Skin epidermis (tissue), 12 donors: ENCODE measurements around the gene LPGAT1.
A peak's percentile ranks its signal among the peaks of the same experiment; 100 is the strongest.
"Not testable (repeated sequence)": the region's sequence is repeated elsewhere in the genome, so short reads cannot be mapped to it uniquely, and the experiment has no call there.

ENCODE experiments used
- H3K27ac ChIP-seq, 21 experiments: fragments of 200-600 bp; sonication (generic) in 11 of 21; one replicate each; pipeline ENCODE4 v1.5.0; 2020; ENCODE audit warnings: mild to moderate bottlenecking in 3 of 21, inconsistent platforms in 2 of 21, moderate library complexity in 2 of 21
- H3K4me3 ChIP-seq, 7 experiments: fragments of 200-600 bp; sonication (generic) in 2 of 7; one replicate each; pipeline ENCODE4 v1.5.0; 2020; ENCODE audit warnings: inconsistent platforms in 2 of 7, mild to moderate bottlenecking in 2 of 7, moderate library complexity in 1 of 7

The LPGAT1 gene, protein sequence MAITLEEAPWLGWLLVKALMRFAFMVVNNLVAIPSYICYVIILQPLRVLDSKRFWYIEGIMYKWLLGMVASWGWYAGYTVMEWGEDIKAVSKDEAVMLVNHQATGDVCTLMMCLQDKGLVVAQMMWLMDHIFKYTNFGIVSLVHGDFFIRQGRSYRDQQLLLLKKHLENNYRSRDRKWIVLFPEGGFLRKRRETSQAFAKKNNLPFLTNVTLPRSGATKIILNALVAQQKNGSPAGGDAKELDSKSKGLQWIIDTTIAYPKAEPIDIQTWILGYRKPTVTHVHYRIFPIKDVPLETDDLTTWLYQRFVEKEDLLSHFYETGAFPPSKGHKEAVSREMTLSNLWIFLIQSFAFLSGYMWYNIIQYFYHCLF

DNA sequence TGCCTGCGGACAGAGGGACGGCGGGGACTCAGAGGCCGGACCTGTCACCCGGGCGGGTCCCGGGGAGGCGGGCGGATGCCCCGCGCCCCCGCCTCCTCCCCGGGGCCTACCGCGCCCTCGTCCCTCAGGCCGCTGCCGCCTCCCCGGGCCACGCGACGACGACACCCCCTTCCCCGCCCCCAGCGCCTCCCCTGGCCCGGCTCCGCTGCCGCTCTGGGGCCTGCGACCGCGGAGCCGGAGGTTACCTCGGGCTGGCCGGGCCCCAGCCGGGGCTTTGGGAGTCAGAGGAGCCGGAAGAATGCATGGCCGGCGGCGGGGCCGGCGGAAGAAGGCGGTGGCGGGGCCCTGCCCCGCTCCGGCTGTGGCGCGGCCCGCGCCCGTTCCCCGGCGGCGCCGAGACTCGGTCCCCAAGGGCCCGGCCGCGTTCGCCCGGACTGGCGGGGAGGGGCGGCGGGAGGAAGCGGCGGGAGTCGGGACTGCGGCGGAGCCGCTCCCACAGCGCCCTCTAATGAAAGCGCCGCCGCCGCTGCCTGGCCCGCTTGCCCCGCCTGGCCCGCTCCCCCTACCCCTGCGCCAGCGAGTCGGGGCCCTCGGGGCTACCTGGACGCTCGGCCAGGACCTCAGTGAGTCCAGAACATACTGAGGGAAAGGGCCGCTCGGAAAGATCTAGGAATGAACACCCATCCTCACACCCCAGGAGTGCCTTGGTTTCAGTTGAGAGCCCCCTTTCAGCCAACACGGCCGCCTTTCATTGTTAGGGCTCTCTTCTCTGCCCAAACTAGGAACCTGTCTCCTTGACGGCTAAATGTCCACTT lies at the start of gene LPGAT1:
TSS of gene LPGAT1 (minus strand) at position 436 of the 815 bp plus-strand sequence. CDS start 1,467 bp downstream, outside the sequence.
- peak within 1 kb of the TSS; percentile 69 to 95 (median 89) for H3K4me3 ChIP-seq
- H3K27ac ChIP-seq, result peak within 1 kb of the TSS; percentile 58 to 99 (median 91)

DNA sequence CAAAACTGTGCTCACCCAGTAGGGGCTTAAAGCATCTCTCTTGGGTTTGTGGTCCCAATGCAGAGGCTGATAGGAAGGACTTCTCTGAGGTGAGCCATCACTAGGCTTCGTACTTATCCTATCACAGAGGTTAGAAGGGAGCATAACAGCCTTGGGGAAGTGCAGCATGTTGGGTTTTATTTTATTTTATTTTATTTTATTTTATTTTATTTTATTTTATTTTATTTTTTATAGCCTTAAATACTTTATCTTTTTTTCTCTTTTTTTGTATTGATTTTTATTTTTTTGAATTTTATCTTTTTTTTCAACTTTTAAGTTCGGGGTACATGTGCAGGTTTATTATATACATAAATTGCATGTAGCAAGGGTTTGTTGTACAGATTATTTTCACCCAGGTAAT lies 48.9 kb upstream of the LPGAT1 start:
- H3K27ac ChIP-seq, result no peak overlapping the region
- no peak overlapping the region for H3K4me3 ChIP-seq

DNA sequence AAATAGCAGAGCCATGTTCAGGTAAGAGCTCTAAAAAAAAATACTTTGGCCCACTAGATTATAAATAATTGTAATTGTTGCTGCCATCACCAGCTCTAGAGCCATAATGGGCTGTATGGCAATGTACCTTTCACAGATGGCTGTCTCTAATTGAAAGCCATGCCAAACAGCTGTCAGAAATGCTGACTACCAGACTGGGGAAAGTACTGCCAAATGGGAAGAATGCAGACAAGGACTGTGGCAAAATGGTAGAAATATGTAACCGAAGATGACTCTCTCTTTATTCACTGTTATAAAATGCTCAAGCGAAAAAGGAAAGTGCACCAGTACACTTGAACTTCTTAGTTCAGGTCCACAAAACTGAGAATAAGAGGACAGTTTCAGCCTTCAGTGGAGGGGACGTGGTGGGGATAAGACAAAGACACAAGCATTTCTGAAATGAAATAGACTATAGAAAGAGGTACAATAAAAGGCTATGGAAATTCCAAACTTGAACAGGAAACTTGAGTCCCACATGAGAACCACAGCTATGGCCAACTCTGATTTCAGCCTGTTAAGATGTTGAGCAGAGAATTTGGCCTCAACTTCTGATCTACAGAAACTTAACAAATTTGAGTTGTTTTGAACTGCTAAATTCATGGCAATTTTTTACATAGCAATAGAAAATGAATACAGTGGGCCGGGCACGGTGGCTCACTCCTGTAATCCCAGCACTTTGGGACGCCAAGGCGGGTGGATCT lies 46.5 kb upstream of the LPGAT1 start:
- Histone ChIP-seq H3K27ac (no peak overlapping the region), H3K4me3 (no peak overlapping the region)

DNA sequence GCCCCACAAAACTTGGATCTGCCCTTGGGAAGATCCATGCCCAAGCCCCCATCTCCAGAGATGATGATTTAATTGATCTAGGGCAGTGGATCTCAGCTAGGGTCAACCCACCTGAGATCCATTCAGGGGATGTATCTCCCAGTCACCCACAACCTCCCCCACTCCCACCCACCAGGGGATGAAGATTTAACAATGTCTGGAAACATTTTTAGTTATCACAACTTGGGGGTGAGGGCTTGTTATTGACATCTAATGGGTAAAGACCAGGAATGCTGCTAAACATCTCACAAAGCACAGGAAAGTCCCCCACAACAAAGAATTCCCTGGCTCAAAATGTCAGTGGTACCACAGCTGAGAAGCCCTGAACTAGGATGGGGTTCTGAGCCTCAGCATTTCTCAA lies 45.0 kb upstream of the LPGAT1 start:
- H3K27ac ChIP-seq, result no peak overlapping the region
- H3K4me3 ChIP-seq, result no peak overlapping the region

DNA sequence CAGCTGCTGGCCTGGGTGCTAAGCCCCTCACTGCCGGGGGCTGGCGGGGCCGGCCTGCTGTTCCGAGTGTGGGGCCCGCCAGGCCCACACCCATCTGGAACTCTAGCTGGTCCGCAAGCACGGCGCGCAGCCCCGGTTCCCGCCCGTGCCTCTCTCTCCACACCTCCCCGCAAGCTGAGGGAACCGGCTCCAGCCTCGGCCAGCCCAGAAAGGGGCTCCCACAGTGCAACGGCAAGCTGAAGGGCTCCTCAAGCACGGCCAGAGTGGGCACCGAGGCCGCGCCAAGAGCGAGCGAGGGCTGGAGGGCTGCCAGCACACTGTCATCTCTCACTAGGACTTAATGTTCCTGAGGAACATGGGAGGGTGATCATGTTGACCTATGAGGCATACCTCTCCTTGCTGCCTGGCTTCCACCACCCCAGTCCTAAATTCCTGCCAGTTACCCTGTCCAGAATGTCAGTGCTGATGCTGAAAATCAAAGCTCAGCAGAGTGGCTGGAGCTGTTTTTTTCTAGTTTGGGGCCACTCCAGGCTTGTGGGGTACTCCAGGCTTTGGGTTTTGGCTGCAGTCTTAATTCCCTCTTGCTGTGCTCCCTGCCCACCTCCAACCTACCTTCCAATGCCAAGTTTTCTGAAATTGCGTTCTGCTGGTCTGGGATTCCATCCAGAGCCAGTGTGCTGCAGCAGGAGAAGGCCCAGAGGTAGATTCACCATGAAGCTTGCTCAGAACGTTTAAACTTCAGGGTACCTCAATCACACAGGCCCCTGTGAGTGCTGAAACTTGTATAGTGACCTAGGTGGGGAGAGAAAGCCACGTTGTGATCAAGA lies 44.2 kb upstream of the LPGAT1 start:
- Histone ChIP-seq H3K27ac (no peak overlapping the region), H3K4me3 (no peak overlapping the region)

DNA sequence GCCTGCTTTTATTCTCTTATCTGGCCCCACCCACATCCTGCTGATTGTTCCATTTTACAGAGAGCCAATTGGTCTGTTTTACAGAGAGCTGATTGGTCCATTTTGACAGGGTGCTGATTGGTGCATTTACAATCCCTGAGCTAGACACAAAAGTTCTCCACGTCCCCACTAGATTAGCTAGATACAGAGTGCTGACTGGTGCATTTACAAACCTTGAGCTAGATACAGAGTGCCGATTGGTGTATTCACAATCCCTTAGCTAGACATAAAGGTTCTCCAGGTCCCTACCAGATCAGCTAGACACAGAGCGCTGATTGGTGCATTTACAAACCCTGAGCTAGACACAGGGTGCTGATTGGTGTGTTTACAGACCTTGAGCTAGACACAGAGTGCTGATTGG lies 43.2 kb upstream of the LPGAT1 start:
- not testable (repeated sequence) for H3K4me3 ChIP-seq, H3K27ac ChIP-seq

DNA sequence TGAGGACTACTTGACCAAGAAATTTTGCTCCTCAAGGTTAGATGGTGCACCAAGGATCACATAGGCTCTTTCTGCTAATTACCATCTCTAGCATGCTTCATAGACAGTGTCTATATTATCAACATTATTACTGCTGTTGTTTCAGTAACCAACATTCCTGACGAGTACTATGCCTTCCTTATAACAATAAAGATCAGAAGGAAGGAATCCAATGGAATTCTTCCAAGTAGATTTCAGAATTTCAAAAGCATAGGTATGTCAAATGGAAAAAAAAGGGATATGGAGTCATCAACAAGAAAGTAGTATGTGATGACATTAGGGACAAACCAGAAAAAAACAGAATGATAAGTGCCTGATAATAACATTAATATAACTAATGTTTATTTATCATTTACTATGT lies 39.6 kb upstream of the LPGAT1 start:
- Histone ChIP-seq H3K27ac (no peak overlapping the region), H3K4me3 (no peak overlapping the region)

DNA sequence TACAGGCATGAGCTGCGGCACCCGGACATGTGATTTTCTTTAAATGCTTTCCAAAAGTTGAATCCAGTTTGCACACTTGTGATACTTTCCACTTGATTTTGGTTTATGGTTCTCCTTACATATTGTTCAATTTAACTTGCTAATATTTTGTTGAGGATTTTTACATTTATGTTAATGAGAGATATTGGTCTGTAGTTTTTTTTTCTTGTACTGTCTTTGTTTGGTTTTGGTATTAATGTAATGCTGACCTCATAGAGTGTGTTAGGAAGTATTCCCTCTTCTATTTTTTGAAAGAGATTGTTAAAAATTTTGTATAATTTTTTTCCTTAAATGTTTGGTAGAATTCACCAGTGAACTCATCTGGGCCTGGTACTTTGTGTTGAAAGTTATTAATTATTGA lies 34.6 kb upstream of the LPGAT1 start:
- Histone ChIP-seq H3K27ac (no peak overlapping the region), H3K4me3 (no peak overlapping the region)

DNA sequence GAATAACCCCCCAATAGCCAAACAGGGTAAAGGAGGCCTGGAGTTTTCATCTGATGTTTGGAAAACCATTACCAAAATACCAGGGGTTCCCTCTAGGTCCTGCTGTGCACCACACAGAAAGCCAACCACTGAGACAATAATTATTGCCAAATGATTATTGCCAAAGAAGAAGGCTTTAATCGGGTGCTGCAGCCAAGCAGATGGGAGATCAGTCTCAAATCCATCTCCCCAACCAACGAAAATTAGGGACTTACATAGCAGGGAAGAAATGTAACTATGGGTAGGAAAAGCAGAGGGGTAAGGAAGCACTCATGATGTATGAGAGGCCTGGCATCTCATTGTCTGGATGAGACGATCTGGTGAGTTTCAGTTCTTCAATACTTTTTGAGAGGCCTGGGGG lies 28.8 kb upstream of the LPGAT1 start:
- no peak overlapping the region for H3K27ac ChIP-seq
- H3K4me3 ChIP-seq, result no peak overlapping the region

DNA sequence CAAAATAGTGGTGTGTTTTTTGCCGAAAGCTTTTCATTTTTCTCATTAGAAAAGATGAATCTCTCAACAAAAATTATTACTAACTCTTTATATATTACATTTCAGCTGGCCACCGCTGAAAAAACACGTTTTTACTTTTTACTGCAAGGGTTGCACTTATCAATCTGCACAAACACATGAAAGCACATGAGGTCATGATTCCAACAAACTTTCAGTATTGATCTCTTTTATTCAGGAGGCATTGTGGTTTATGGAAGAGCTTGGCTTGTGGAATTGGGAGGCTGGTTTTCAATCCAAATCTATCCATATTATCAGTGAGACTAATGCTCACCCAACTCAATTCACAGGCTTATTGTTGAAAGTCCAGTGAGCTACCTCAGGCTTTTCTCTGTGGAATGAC lies 20.6 kb upstream of the LPGAT1 start:
- H3K27ac ChIP-seq, result no peak overlapping the region

DNA sequence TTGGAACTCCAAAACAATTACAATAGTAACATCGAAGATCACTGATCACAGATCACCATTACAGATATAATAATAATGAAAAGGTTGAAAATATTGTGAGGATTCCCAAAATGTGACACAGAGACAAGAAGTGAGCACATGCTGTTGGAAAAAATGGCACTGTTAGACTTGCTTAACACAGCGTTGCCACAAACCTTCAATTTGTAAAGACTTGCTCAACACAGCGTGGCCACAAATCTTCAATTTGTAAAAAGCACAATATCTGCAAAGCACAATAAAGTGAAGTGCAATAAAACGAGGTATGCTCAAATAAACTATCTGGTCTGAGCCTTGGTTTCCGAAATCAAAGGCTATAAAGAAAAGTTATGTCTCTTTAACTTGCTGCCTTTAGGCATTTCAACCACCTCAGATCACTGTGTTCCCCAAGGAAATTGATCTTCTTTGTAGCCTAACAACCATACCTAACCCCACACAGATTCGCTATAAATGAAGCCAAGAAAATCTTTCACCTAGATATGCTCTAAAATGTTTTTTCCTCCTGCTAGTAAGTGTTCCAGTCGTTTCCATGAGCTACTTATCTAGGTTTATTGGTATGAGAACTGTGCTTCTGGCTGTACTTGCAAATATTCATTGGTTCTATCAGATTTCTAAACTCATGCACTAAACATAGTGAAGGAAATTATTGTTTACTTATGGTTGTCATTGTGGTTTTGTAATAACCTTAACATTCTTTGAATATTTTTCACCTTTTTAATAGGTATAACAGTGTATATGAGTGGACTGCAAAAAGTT lies 13.1 kb upstream of the LPGAT1 start:
- Histone ChIP-seq H3K4me3 (no peak overlapping the region), H3K27ac (no peak overlapping the region)

More for the DNA sequence above, 20.6 kb upstream of the LPGAT1 start:
- H3K4me3 ChIP-seq, result no peak overlapping the region

DNA sequence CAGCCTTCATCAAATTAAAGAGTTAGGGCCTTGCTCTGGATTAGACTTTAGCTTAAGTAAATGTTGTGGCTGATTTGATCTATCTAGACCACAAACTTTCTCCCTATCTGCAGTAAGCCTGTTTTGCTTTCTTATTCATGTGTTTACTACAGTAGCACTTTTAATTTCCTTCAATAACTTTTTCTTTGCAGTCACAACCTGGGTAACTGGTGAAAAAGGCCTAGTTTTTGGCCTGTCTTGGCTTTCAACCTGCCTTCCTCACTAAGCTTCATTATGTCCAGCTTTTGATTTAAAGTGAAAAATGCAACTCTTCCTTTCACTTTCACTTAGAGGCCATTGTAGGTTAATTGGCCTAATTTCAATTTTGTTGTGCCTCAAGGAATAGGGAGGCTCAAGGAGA lies 12.5 kb upstream of the LPGAT1 start:
- Histone ChIP-seq H3K27ac (peak overlapping the region in 4 of 21 experiments; percentile 20 to 51 (median 28)), H3K4me3 (peak overlapping the region in 1 of 7 experiments; percentile 5)

DNA sequence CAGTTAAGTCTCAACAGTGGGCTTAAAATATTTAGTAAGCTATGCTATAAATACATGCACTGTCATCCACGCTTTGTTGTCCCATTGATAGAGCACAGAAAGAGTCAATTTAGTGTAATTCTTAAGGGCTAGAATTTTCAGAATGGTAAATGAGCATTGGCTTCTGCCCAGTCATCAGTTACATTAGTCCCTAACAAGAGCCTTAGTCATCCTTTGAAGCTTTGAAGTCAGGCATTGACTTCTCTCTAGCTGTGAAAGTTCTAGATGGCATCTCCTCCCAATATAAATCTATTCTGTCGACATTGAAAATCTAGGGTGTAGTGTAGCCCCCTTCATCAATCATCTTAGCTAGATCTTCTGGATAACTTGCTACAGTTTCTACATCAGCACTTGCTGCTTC lies 12.0 kb upstream of the LPGAT1 start:
- Histone ChIP-seq H3K27ac (peak overlapping the region in 1 of 21 experiments; percentile 27), H3K4me3 (no peak overlapping the region)

DNA sequence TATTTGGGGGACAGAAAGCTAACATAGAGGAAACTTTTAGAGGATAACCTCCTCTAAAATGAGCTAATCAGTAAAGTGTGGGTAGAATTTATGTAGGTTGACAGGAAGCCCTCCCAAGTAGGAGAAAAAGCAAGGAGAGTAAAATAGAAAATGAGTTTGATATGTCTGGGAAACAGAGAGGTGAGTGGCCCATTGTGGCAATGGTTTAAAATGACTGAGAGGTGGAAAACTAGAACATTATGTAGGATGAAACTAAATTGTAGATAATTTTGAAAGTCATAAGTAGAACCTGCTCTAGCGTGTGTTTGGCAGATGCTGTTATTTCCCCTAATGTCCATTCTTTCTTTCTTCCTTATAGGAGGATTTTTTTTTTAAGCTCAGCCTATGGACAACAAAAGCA lies 8.5 kb upstream of the LPGAT1 start:
- Histone ChIP-seq H3K27ac (no peak overlapping the region), H3K4me3 (no peak overlapping the region)

DNA sequence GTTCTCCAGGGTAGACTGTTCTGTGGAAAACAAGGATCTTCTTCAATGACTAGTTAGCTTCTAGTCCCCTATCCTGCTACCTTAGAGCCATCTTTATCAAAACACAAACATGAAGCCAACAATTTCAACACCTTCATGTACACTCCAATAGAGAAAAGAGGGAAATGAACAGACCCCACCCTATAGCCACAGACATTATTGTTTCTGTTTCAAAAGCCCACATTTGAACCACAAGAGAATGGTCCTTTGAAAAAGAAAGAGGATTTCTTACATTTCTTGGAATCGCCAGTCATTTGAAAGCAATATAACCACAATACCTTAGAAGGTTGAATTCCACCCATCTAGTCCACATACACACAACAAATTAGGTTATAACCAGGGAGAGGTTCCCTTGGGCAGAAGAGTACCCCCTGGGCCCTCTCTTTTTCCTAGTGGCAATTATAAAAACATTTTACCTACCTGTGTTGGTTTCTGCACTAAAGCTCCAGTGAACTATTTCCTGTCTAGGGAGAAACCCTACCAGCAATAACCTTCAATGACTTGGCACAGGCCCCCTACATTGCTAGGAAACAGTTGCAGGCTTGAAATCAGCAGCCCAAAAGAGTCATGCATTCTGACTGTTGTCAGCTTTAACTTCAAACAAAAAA lies 2.7 kb upstream of the LPGAT1 start:
- H3K27ac ChIP-seq, result no peak overlapping the region
- H3K4me3 ChIP-seq, result no peak overlapping the region

DNA sequence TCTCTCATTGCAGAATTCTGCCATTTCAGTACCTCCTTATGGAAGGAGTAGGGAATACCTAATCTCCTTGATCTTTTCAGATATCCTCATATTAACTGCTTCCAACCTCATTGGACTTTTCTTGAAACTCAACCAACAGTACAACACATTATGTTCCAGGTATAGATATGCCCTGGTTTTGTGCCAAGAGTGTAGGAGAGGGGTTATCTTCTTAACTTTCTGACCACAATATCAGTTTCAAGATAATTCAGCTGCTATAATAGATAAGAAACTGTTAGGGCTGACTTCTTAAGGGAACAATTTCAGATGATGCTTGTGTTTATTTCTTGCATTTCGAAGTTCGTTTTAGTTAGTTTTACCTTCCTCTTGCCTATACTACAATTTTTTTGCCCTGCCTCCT lies 2.1 kb upstream of the LPGAT1 start:
- Histone ChIP-seq H3K4me3 (no peak overlapping the region), H3K27ac (no peak overlapping the region)

DNA sequence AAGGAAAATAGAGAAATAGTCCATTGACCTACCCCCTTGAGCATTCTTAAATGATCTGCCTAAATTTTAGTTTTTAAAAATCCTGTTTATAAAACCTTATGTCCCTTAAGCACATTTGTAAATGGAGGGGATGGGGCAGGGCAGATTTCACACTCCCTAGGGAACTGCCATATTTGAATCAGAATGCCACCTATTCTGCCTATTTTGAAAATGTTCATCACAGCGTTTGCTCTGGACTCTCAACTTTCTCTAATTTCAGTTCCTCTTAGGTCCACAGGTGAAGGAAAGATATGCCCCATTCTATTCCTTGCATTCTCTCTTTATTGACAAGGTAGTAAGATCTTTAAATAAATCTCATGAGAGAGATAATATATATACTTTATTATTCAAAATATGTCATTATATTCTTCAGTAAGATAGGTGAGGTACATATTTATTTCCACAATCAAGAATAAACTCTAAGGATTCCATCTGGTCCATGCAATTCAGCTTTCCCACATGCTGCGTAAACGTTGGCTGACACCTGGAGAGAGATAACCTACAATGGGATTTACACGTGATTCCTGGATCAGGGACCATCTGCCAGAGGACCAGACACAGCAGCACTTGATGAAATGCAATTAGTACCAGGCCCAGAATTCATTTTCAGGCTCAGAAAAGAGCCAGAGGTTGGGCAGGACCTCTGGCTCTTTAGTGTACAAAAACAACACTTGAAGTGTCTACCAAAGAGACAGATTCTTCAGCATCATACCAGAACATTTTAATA lies 1.2 kb upstream of the LPGAT1 start:
- Histone ChIP-seq H3K4me3 (no peak overlapping the region), H3K27ac (peak overlapping the region in 1 of 21 experiments; percentile 90)

DNA sequence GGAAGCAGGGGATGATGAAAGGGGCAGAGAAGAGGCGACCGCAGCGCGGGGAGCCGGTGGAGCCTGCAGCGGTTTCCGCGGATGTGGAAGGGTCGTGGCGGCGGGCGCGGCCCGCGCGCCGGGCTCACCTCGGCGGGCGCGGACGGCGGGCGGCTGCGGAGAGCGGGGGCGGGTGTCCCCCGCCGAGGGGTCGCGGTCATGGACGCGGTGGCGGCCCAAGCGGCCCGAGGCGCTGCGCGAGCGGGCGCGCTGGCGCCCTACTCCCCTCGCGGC lies 572 bp downstream of the LPGAT1 start:
- Histone ChIP-seq H3K4me3 (peak overlapping the region; percentile 69 to 95 (median 89)), H3K27ac (peak overlapping the region; percentile 58 to 99 (median 91))
